GM18868 (cell line): ENCODE measurements around the gene CD80.
"Not testable (repeated sequence)": the region's sequence is repeated elsewhere in the genome, so short reads cannot be mapped to it uniquely, and the experiment has no call there.

ENCODE experiments used
- ATAC-seq: cut with Tn5 transposase; IDR thresholded peaks from one replicate; pipeline ENCODE4 v1.9.1; 2021; ENCODE audit warnings: mild to moderate bottlenecking, moderate library complexity; ENCODE audit not compliant: unreplicated experiment

CD80 gene

GRCh38 chr3:119585208-119585607 is 25.8 kb upstream of the CD80 start:
- ATAC-seq: no peak

- peak; percentile 58 for ATAC-seq
Measured at GRCh38 chr3:119582178-119582577, 22.8 kb upstream of the CD80 start.

- peak; percentile 68 for ATAC-seq
Measured at GRCh38 chr3:119580067-119580760, 20.8 kb upstream of the CD80 start.

- peak; percentile 55 for ATAC-seq
Measured at GRCh38 chr3:119579366-119580066, 20.1 kb upstream of the CD80 start, which contains the start of gene ADPRH. TSS of gene ADPRH (plus strand) at chr3:119579492. CDS start at chr3:119582170, 2,678 bp downstream.

- ATAC-seq: no peak
Measured at GRCh38 chr3:119575507-119575906, 16.1 kb upstream of the CD80 start.

GRCh38 chr3:119571688-119572087 is 12.3 kb upstream of the CD80 start:
- ATAC-seq: no peak

GRCh38 chr3:119571230-119571629 is 11.8 kb upstream of the CD80 start:
- no peak for ATAC-seq

- peak; percentile 63 for ATAC-seq
Measured at GRCh38 chr3:119570229-119570628, 10.8 kb upstream of the CD80 start.

GRCh38 chr3:119569156-119569555 is 9.7 kb upstream of the CD80 start:
- ATAC-seq: no peak

- not testable (repeated sequence) for ATAC-seq
Measured at GRCh38 chr3:119563334-119563733, 3.9 kb upstream of the CD80 start.

GRCh38 chr3:119562307-119562961 is 3.0 kb upstream of the CD80 start:
- ATAC-seq: peak; percentile 75

- no peak for ATAC-seq
Measured at GRCh38 chr3:119560160-119560559, 746 bp upstream of the CD80 start.

- ATAC-seq: no peak
Measured at GRCh38 chr3:119558626-119559317, 642 bp downstream of the CD80 start.

- no peak for ATAC-seq
Measured at GRCh38 chr3:119557877-119558269, 1.5 kb downstream of the CD80 start.

GRCh38 chr3:119557192-119557876 is 2.1 kb downstream of the CD80 start:
- no peak for ATAC-seq

GRCh38 chr3:119555929-119556328 is 3.5 kb downstream of the CD80 start:
- ATAC-seq: no peak

- peak; percentile 10 for ATAC-seq
Measured at GRCh38 chr3:119555309-119555735, 4.1 kb downstream of the CD80 start.

- no peak for ATAC-seq
Measured at GRCh38 chr3:119553823-119554415, 5.5 kb downstream of the CD80 start.

GRCh38 chr3:119552928-119553327 is 6.5 kb downstream of the CD80 start:
- ATAC-seq: not testable (repeated sequence)

- peak; percentile 27 for ATAC-seq
Measured at GRCh38 chr3:119551598-119551997, 7.8 kb downstream of the CD80 start.
